ENCODE data around the gene TECPR1.

The TECPR1 gene

DNA sequence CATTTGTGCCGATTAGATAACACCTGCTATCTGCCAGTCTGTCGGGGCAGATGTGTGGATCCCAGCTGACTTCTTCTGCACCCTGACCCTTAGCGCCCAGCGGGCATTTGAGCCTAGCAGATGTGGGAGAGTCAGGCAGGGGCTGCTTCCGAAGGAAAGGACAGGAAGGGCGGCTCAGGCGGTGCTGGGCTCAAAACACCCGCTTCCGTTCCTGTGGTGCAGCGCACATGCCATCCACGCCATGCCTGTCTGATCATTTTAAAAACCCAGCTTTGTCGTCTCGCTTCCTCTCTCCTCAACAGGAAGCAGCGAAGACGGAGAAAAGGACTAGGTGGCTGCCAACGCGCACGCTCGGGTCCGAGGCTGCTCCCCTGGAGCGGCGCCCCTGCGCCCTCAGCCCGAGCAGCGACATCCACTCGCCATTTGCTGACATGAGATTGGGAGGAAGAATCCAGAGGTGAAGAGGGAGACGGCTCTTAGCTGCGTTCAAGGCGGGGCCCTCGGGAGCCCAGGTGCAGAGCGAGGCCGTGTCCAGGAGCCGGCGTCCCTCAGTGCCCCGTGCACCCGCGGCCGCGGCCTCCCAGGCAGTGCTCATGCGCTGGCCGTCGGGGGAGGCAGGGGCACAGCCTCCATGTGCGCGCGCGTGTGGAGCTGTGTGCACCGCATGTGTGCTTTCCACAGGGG, 46.7 kb downstream of the TECPR1 start:
- H3K4me1 Mint-ChIP-seq (ENCODE audit: low read depth): peaks cover 51% of the 10 kb centered on the region
- H3K27ac Mint-ChIP-seq: no peak overlapping the region
- H3K4me3 Mint-ChIP-seq: no peak overlapping the region
- peaks cover 17% of the 10 kb centered on the region for H3K36me3 Mint-ChIP-seq (ENCODE audit: low read depth)
- H3K27me3 Mint-ChIP-seq: no peaks in the 10 kb centered on the region
- no peaks in the 10 kb centered on the region for H3K9me3 Mint-ChIP-seq

DNA sequence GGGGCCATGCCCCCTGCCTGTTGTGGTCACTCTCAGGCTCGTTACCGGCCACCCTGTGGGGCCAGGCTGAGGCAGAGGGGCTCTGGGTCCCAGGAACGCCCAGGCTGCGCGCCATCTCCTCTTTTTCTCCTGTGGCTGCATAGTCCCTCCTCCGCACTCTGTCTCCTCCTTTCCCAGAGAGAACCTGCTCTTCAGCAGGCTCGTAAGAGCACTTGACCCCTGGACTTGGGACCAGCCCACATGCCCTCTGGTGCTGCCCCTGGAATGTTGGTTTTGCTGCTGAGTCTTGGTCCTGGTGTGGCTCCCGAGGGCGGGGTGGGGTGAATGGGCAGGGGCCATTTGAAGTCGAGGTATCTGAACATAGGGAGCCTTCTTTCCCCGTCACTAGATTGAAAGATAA, 47.4 kb downstream of the TECPR1 start:
- H3K4me3 Mint-ChIP-seq: no peak overlapping the region

DNA sequence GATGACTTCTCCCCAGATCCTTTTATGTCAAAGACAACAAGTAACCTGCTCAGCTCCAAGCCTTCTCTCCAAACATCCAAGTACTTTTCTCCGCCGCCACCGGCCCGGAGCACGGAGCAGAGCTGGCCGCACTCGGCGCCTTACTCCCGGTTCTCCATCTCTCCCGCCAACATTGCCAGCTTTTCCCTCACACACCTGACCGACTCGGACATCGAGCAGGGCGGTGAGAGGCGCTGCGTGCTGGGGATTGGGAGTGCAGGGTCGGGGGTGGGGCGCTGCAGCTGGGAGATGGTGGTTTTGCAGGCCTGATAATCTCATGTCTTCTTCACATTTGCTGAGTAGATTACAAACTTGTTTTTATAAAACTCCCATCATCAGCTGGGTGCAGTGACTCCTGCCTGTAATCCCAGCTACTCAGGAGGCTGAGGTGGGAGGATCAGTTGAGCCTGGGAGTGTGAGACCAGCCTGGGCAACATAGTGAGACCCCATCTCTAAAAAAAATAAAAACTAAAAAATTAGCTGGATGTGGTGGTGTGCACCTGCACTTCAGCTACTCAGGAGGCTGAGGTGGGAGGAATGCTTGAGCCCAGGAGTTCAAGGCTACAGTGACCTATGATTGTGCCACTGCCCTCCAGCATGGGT, 47.9 kb downstream of the TECPR1 start:
- Mint-ChIP-seq H3K4me3 (peak overlapping the region; percentile 31), H3K9me3 (no peaks in the 10 kb centered on the region), H3K36me3 (ENCODE audit: low read depth) (peaks cover 21% of the 10 kb centered on the region), H3K4me1 (ENCODE audit: low read depth) (peaks cover 61% of the 10 kb centered on the region), H3K27ac (no peak overlapping the region), H3K27me3 (no peaks in the 10 kb centered on the region)

More for the DNA sequence above, 47.4 kb downstream of the TECPR1 start:
- no peaks in the 10 kb centered on the region for H3K9me3 Mint-ChIP-seq
- no peaks in the 10 kb centered on the region for H3K27me3 Mint-ChIP-seq
- no peak overlapping the region for H3K27ac Mint-ChIP-seq
- H3K4me1 Mint-ChIP-seq (ENCODE audit: low read depth): peaks cover 57% of the 10 kb centered on the region
- H3K36me3 Mint-ChIP-seq (ENCODE audit: low read depth): peaks cover 17% of the 10 kb centered on the region

DNA sequence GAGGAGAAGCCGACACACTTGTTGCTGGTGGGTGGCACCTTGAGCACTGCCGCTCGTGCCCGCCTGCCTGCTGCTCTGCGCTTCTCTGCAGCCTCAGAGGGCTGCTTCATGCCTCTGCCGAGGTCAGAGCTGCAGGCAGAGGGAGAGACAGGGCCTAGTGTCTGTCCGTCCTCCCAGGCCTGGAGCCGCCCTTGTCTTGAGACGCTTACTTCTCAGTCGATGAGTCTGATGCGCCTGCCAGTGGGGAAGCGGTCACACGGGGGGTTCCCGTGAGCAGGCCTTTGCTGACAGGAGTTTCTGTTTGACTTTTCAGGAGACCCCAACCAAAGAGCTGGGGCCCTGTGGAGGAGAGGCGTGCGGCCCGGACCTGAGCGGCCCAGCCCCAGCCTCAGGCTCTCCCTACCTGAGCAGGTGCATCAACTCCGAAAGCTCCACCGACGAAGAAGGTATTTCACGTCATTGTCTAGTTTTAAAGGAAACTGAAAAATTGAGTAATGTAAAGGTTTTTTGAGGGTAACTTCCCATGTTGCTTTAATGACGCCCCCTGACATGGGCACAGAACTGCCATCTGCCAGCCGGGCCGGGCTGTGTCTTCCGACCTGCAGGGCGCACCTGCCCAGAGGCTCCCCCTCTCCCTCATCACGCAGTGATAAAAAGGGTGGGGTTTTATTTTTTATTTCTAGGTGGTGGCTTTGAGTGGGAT, 48.6 kb downstream of the TECPR1 start:
- peak overlapping the region; percentile 53 for H3K4me3 Mint-ChIP-seq
- peaks cover 64% of the 10 kb centered on the region for H3K4me1 Mint-ChIP-seq (ENCODE audit: low read depth)
- peaks cover 25% of the 10 kb centered on the region for H3K36me3 Mint-ChIP-seq (ENCODE audit: low read depth)
- H3K27ac Mint-ChIP-seq: peak overlapping the region; percentile 83
- no peaks in the 10 kb centered on the region for H3K27me3 Mint-ChIP-seq
- H3K9me3 Mint-ChIP-seq: no peaks in the 10 kb centered on the region

DNA sequence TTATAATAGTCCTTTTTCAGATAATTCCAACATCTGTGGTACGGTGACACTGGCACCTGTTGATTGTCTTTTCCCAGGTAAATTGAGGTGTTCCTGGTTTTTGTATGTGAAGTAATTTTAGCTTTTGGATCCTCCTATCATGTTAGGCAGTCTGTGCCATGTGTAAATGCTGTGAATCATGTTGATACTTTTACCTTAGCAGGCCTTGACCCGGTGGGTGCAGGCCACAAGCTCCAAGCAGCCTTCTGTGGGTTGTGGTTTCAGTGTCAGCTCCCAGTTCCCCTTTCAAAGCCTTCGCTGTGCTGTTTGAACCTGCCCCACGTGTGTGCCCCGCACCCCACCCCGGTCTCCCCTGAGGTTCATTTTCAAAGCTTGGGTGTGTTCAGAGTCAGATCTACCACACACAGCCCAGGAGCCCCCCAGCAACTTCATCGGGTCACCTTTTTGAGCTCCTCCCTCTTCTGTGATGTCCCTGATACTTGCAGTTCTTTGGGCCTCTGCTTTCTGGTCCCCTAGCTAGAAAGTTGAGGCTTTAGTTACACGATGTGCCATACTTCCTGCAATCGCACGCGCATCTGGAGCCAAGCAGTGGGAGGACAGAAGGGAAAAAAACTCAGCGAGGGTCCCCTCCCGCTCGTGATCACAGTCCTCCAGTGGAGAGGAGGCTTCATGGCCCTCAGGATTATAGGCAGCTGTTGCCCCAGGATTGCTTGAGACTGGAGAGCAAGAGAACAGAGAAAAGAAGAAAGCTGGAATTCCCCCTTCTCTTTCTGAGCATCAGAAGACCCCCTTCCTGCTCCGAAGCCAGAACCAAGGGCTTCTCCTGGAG, 49.5 kb downstream of the TECPR1 start:
- H3K27ac Mint-ChIP-seq: peak overlapping the region; percentile 83
- peaks cover 64% of the 10 kb centered on the region for H3K4me1 Mint-ChIP-seq (ENCODE audit: low read depth)
- H3K9me3 Mint-ChIP-seq: no peaks in the 10 kb centered on the region
- no peaks in the 10 kb centered on the region for H3K27me3 Mint-ChIP-seq
- H3K4me3 Mint-ChIP-seq: peak overlapping the region; percentile 53
- H3K36me3 Mint-ChIP-seq (ENCODE audit: low read depth): peaks cover 25% of the 10 kb centered on the region

DNA sequence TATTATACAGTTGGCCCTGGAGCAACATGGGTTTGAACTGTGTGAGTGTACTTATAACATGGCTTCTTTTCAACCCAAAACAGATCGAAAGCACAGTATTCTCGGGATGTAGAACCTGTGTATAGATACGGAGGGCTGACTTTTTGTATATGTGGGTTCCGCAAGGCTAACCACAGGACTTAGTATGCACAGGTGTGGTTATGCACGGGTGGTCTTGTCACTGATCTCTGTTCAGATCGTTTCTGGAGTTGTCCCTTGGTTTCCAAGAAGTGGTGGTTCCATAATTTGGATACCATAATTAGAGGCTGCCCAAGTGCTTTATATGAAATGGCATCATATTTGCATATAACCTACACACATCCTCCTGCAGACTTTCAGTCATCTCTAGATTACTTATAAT, 51.7 kb downstream of the TECPR1 start:
- Mint-ChIP-seq H3K4me3 (peak overlapping the region; percentile 28), H3K27ac (peak overlapping the region; percentile 27), H3K27me3 (no peaks in the 10 kb centered on the region), H3K36me3 (ENCODE audit: low read depth) (peaks cover 22% of the 10 kb centered on the region), H3K4me1 (ENCODE audit: low read depth) (peaks cover 60% of the 10 kb centered on the region), H3K9me3 (no peaks in the 10 kb centered on the region)

DNA sequence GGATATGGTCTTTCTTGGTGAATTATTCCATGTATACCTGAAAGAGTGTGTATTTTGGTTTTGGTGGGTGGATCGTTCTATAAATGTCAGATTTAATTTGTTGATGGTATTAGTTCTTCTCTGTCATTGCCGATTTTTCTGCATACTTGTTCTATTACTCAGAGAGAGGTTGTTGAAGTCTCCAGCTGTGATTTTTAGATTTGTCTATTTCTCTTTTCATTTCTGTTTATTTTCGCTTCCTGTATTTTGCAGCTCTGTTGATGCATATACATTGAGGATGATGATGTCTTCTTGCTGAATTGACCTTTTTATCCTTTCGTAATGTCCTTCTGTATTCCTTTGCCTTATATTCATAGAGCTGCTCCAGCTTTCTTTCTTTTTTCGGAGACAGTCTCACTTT, 52.9 kb downstream of the TECPR1 start:
- H3K4me1 Mint-ChIP-seq (ENCODE audit: low read depth): peaks cover 51% of the 10 kb centered on the region
- peak overlapping the region; percentile 22 for H3K27ac Mint-ChIP-seq
- H3K9me3 Mint-ChIP-seq: no peaks in the 10 kb centered on the region
- H3K4me3 Mint-ChIP-seq: no peak overlapping the region
- no peaks in the 10 kb centered on the region for H3K27me3 Mint-ChIP-seq
- H3K36me3 Mint-ChIP-seq (ENCODE audit: low read depth): peaks cover 24% of the 10 kb centered on the region

DNA sequence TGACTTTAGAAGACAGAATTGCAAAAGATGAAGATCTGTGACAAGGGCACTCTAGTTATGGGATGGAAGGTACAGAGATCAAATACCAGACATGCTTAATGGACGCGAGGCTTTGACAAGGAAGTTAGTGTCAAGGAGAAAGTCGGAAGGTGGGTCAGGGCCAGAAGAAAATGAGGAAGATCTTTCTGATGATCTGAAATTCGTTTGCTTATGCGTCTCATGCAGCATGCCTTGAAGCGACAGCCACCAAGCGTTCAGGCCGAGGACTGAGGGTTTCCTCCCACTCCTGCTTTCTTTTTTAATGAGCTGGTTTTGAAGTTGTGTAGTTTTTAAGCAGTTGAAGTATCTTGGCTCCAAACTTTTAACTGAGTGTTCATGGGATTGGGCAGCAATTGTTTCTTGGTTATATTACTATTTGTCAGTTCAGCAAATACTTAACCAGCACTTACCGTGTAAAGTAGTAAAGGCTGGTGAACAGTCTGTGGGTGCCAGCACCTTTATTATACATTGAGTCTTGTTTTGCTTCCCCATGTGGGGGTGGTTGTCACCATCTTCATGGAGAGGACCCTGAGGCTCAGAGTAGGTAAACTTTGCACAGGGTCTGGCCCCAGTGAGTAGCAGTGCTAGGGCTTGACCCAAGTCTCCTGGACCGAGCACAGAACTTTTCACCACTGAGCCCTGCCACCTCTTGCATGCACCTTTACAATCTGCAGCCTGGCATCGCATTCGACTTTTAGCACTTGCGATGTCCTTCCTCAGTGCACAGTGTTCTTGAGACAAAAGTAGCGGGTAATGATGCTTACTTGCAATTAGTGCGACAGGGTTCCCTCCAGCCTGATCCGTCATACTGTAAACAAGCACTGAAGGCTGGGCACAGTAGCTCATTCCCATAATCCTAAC, 55.1 kb downstream of the TECPR1 start:
- Mint-ChIP-seq H3K4me1 (ENCODE audit: low read depth) (peaks cover 29% of the 10 kb centered on the region), H3K27me3 (no peaks in the 10 kb centered on the region), H3K4me3 (no peak overlapping the region), H3K36me3 (ENCODE audit: low read depth) (peaks cover 35% of the 10 kb centered on the region), H3K27ac (no peak overlapping the region), H3K9me3 (no peaks in the 10 kb centered on the region)

DNA sequence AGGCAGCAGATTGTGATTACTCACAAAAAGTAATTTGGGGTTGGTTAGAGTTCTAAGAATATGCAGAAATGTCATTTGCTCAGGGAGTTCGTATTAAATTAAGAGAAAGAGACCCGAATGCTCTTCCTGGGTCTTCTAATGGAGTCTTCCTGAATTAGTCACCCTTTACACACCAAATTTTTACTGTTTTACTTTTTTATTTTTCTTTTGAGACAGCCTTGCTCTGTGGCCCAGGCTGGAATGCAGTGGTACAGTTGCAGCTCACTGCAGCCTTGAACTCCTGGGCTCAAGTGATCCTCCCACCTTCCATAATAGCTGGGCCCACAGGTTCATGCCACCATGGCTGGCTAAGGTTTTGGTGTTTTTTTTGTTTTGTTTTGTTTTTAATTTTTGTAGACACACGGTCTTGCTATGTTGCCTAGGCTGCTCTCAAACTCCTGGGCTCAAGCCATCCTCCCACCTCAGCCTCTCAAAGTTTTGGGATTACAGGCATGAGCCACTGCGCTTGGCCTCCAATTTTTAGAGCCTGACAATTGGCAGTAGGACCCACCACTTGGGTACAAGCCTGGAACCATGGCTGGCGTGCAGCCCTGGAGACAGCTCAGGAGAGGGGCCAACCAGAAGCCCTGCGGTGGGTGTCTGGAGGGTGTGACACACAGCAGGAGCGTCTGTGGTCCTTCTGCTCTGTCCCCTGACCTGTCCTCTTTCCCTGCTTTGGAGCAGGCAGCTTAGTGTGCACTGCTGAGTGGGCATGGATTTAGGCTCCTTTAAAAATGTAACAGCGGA, 57.2 kb downstream of the TECPR1 start:
- Mint-ChIP-seq H3K27ac (no peak overlapping the region), H3K4me1 (ENCODE audit: low read depth) (peaks cover 8% of the 10 kb centered on the region), H3K36me3 (ENCODE audit: low read depth) (peaks cover 40% of the 10 kb centered on the region)

DNA sequence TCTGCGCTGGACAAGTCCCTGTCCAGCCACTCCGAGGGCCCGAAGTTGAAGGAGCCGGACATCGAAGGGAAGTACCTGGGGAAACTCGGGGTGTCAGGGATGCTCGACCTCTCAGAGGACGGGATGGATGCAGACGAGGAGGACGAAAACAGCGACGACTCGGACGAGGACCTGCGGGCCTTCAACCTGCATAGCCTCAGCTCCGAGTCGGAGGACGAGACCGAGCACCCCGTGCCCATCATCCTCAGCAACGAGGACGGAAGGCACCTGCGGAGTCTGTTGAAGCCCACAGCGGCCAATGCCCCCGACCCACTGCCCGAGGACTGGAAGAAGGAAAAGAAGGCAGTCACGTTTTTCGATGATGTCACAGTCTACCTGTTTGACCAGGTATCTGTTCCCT, 57.8 kb downstream of the TECPR1 start:
- H3K36me3 Mint-ChIP-seq (ENCODE audit: low read depth): peaks cover 41% of the 10 kb centered on the region
- H3K27ac Mint-ChIP-seq: no peak overlapping the region
- H3K4me1 Mint-ChIP-seq (ENCODE audit: low read depth): peaks cover 4% of the 10 kb centered on the region
- H3K27me3 Mint-ChIP-seq: no peaks in the 10 kb centered on the region
- no peaks in the 10 kb centered on the region for H3K9me3 Mint-ChIP-seq
- H3K4me3 Mint-ChIP-seq: no peak overlapping the region

More for the DNA sequence above, 57.2 kb downstream of the TECPR1 start:
- H3K9me3 Mint-ChIP-seq: no peaks in the 10 kb centered on the region
- no peaks in the 10 kb centered on the region for H3K27me3 Mint-ChIP-seq
- no peak overlapping the region for H3K4me3 Mint-ChIP-seq

DNA sequence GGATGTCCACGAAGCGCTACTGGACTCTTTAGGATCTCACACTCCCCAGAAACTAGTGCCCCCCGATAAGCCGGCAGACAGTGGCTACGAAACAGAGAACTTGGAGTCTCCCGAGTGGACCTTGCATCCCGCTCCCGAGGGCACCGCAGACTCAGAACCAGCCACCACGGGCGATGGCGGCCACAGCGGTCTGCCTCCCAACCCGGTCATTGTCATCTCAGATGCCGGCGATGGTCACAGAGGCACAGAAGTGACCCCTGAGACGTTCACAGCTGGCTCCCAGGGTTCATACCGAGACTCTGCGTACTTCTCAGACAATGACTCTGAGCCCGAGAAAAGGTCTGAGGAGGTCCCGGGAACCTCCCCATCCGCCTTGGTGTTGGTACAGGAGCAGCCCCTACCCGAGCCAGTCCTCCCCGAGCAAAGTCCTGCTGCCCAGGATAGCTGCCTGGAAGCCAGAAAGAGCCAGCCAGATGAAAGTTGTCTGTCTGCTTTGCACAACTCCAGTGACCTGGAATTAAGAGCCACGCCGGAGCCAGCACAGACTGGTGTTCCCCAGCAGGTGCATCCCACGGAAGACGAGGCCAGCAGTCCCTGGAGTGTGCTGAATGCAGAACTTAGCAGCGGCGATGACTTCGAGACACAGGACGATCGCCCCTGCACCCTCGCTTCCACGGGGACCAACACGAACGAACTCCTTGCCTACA, 58.4 kb downstream of the TECPR1 start:
- no peak overlapping the region for H3K4me3 Mint-ChIP-seq
- no peaks in the 10 kb centered on the region for H3K4me1 Mint-ChIP-seq (ENCODE audit: low read depth)
- H3K9me3 Mint-ChIP-seq: no peaks in the 10 kb centered on the region
- no peaks in the 10 kb centered on the region for H3K27me3 Mint-ChIP-seq
- no peak overlapping the region for H3K27ac Mint-ChIP-seq
- peaks cover 42% of the 10 kb centered on the region for H3K36me3 Mint-ChIP-seq (ENCODE audit: low read depth)

DNA sequence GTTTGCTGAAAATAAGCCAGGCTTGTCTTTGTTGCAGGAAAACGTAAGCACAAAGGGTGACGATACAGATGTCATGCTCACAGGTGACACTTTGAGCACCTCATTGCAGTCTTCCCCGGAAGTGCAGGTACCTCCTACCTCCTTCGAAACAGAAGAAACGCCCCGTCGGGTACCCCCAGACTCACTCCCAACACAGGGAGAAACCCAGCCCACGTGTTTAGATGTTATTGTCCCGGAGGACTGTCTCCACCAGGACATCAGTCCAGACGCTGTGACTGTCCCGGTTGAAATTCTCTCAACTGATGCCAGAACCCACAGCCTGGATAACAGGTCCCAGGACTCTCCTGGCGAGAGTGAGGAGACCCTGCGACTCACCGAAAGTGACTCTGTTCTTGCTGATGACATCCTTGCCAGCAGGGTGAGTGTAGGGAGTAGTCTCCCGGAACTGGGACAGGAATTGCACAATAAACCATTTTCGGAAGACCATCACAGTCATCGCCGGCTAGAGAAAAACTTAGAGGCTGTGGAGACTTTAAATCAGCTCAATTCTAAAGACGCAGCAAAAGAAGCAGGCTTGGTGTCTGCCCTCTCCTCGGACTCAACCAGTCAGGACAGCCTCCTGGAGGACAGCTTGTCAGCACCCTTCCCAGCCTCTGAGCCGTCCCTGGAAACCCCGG, 59.1 kb downstream of the TECPR1 start:
- H3K36me3 Mint-ChIP-seq (ENCODE audit: low read depth): peaks cover 48% of the 10 kb centered on the region
- no peak overlapping the region for H3K4me3 Mint-ChIP-seq
- H3K27ac Mint-ChIP-seq: no peak overlapping the region
- no peaks in the 10 kb centered on the region for H3K4me1 Mint-ChIP-seq (ENCODE audit: low read depth)
- H3K9me3 Mint-ChIP-seq: no peaks in the 10 kb centered on the region
- no peaks in the 10 kb centered on the region for H3K27me3 Mint-ChIP-seq
